Keratinocyte (primary cell): Measurements from ENCODE around the gene CRYGC. TPM values are rescaled to one million over a fixed set of nuclear protein-coding genes. Genes with fewer than 3 reads are reported as not detected.
"Not testable (repeated sequence)": the region's sequence is repeated elsewhere in the genome, so short reads cannot be mapped to it uniquely, and the experiment has no call there.

Experiments
- DNase-seq: peaks from one replicate; pipeline ENCODE4 v3.0.0-alpha.2; 2011; ENCODE audit warnings: low read depth, missing footprints, low spot score
- FAIRE-seq: peaks from 2 replicates; lab custom pipeline; 2011; peaks lifted over from hg19 to GRCh38; lab: Jason Lieb, UNC
- H2AFZ ChIP-seq: 2 replicates; pipeline ENCODE4 v1.6.0; 2012; ENCODE audit warnings: low read length, control low read depth, inconsistent platforms; ENCODE audit not compliant: control insufficient read depth
- H3K27ac ChIP-seq: 2 replicates; pipeline ENCODE4 v1.5.1; 2011; ENCODE audit warnings: low read length; ENCODE audit not compliant: control insufficient read depth, insufficient read depth
- H3K27me3 ChIP-seq: 3 replicates; pipeline ENCODE4 v1.6.0; 2011; ENCODE audit warnings: low read length; ENCODE audit not compliant: control insufficient read depth, insufficient read depth; ENCODE audit errors: extremely low read depth
- H3K36me3 ChIP-seq, 2 experiments: 2 replicates in 1 of 2; 3 replicates in 1 of 2; pipeline ENCODE4 v1.5.1; 2011; ENCODE audit warnings: low read length in 2 of 2, mild to moderate bottlenecking in 1 of 2; ENCODE audit not compliant: control insufficient read depth in 2 of 2, insufficient read depth in 2 of 2; ENCODE audit errors: extremely low read depth in 1 of 2
- H3K4me1 ChIP-seq: 3 replicates; pipeline ENCODE4 v1.5.1; 2011; ENCODE audit warnings: low read length; ENCODE audit not compliant: control insufficient read depth, insufficient read depth; ENCODE audit errors: extremely low read depth
- H3K4me2 ChIP-seq: 3 replicates; pipeline ENCODE4 v1.6.0; 2011; ENCODE audit warnings: low read depth, low read length; ENCODE audit not compliant: control insufficient read depth, insufficient read depth; ENCODE audit errors: extremely low read depth
- H3K4me3 ChIP-seq, 3 experiments: fragments of 200-600 bp in 1 of 3; sonication (generic) in 1 of 3; 2 replicates in 2 of 3; 3 replicates in 1 of 3; pipeline ENCODE4 v1.5.1; 2011 to 2016; ENCODE audit warnings: low read length in 3 of 3, mild to moderate bottlenecking in 3 of 3, control low read depth in 2 of 3, inconsistent platforms in 1 of 3, low read depth in 1 of 3, mixed read lengths in 1 of 3, mixed run types in 1 of 3, moderate library complexity in 1 of 3; ENCODE audit not compliant: control insufficient read depth in 2 of 3, insufficient read depth in 2 of 3; ENCODE audit errors: extremely low read depth in 1 of 3
- H3K79me2 ChIP-seq: 2 replicates; pipeline ENCODE4 v1.6.0; 2012; ENCODE audit warnings: low read length; ENCODE audit not compliant: control insufficient read depth, insufficient read depth
- H3K9ac ChIP-seq: 3 replicates; pipeline ENCODE4 v1.6.0; 2011; ENCODE audit warnings: low read length; ENCODE audit not compliant: control insufficient read depth, insufficient read depth; ENCODE audit errors: extremely low read depth
- H3K9me1 ChIP-seq: 3 replicates; pipeline ENCODE4 v1.6.0; 2011; ENCODE audit warnings: low read length; ENCODE audit not compliant: control insufficient read depth, insufficient read depth; ENCODE audit errors: extremely low read depth
- H3K9me3 ChIP-seq: 2 replicates; pipeline ENCODE4 v1.5.1; 2012; ENCODE audit warnings: low read depth, low read length; ENCODE audit not compliant: control insufficient read depth
- H4K20me1 ChIP-seq: 3 replicates; pipeline ENCODE4 v1.6.0; 2011; ENCODE audit warnings: low read length; ENCODE audit not compliant: control insufficient read depth, insufficient read depth; ENCODE audit errors: extremely low read depth
- EZH2 ChIP-seq: IDR thresholded peaks from one replicate; pipeline ENCODE4 v1.6.1; 2012; ENCODE audit warnings: inconsistent platforms, mild to moderate bottlenecking, low read length, moderate library complexity
- dilution Hi-C: fragments of 300-500 bp; cut with MboI; formaldehyde crosslinking; loops from one replicate; pipeline ENCODE4 v1.7.0; 2020; ENCODE audit warnings: low sequenced_read_pairs; ENCODE audit not compliant: extremely low pct_ligation_motif_present
- polyA plus RNA-seq, 5 experiments: library from polyadenylated mRNA; depleted of rRNA in 3 of 5; stranded (reverse) in 3 of 5; stranded (forward) in 1 of 5; unstranded in 1 of 5; fragments of >200 nt; gene quantifications; 1 replicate in 1 of 5; 2 replicates in 3 of 5; 3 replicates in 1 of 5; pipeline versions ENCODE4 v1.2.1 to v1.2.3, GENCODE V29; 2011 to 2012; ENCODE audit warnings: missing spikeins in 2 of 5, low read depth in 1 of 5, low replicate concordance in 1 of 5
- TF ChIP-seq, protein P1 (sequence below), 3 experiments: IDR thresholded peaks in 1 of 3; conservative IDR thresholded peaks in 1 of 3; optimal IDR thresholded peaks in 1 of 3; 2 replicates in 2 of 3; 3 replicates in 1 of 3; pipeline versions ENCODE3 to v1.5.1; 2011; ENCODE audit warnings: low read length in 3 of 3, mild to moderate bottlenecking in 3 of 3, moderate library complexity in 2 of 3, control low read depth in 1 of 3, inconsistent platforms in 1 of 3; ENCODE audit not compliant: insufficient read depth in 2 of 3; ENCODE audit errors: extremely low read depth in 1 of 3

The CRYGC gene
- polyA plus RNA-seq, 1 donor (not counting 4 experiments of a cell fraction or from before 2014, with no cell fraction given), result not detected

DNA sequence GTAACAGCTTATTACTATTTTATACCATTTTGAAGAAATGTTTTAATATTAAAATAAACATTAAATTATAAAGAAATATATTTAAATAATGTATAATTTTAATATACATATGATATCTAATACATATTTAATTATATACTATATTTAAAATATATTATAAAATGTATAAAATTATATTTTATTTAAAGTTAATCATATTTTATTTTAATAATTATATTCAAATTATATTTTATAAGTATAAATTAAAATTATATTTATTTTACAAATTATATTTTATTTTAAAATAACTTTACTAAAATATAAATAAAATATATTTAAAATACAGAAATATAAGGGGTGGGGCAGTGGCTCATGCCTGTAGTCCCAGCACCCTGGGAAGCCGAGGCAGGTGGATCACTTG, 7.4 kb downstream of the CRYGC start:
- H3K4me1 ChIP-seq, result no peaks in the 10 kb centered on the region
- H3K27ac ChIP-seq, result no peak overlapping the region
- no peaks in the 10 kb centered on the region for H3K9me1 ChIP-seq
- H3K36me3 ChIP-seq, result no peaks in the 10 kb centered on the region
- no peaks in the 10 kb centered on the region for H4K20me1 ChIP-seq
- no peak overlapping the region for H2AFZ ChIP-seq
- no peak overlapping the region for H3K4me3 ChIP-seq
- no peak for DNase-seq
- H3K79me2 ChIP-seq, result no peaks in the 10 kb centered on the region
- no peak for TF ChIP-seq EZH2
- TF ChIP-seq, protein P1, sequence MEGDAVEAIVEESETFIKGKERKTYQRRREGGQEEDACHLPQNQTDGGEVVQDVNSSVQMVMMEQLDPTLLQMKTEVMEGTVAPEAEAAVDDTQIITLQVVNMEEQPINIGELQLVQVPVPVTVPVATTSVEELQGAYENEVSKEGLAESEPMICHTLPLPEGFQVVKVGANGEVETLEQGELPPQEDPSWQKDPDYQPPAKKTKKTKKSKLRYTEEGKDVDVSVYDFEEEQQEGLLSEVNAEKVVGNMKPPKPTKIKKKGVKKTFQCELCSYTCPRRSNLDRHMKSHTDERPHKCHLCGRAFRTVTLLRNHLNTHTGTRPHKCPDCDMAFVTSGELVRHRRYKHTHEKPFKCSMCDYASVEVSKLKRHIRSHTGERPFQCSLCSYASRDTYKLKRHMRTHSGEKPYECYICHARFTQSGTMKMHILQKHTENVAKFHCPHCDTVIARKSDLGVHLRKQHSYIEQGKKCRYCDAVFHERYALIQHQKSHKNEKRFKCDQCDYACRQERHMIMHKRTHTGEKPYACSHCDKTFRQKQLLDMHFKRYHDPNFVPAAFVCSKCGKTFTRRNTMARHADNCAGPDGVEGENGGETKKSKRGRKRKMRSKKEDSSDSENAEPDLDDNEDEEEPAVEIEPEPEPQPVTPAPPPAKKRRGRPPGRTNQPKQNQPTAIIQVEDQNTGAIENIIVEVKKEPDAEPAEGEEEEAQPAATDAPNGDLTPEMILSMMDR (optimal IDR thresholded peaks at IDR 0.05 in 1 of 3, IDR thresholded peaks at IDR 0.05 in 1 of 3, conservative IDR thresholded peaks at IDR 0.05 in 1 of 3; ENCODE audit: extremely low read depth in 1 of 3, insufficient read depth in 2 of 3, low read length in 3 of 3), result no peak
- no peak for FAIRE-seq
- H3K9ac ChIP-seq, result no peak overlapping the region
- dilution Hi-C loops, result no loop called here
- no peaks in the 10 kb centered on the region for H3K9me3 ChIP-seq
- H3K27me3 ChIP-seq, result peaks cover 12% of the 10 kb centered on the region
- H3K4me2 ChIP-seq, result no peak overlapping the region

DNA sequence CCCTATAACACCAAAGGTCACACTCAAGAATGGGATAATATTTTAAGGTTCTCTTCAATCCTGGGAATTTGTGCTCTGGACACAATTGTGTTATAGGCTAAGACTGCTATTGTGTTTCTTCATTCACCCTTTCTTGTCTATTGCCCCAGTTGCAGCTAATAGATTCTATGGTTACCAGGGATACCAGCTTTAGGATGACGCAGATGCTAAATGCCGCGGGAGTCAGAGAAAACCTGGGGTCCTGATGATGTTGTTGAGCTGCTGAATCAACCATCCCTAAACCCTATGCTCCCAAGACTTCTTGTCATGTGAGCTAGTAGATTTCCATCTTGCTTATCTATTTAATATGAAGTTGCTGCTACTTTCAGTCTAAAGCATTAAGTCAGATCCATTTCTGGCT, 10.7 kb downstream of the CRYGC start:
- TF ChIP-seq EZH2, result no peak
- TF ChIP-seq, protein P1 (optimal IDR thresholded peaks at IDR 0.05 in 1 of 3, IDR thresholded peaks at IDR 0.05 in 1 of 3, conservative IDR thresholded peaks at IDR 0.05 in 1 of 3; ENCODE audit: extremely low read depth in 1 of 3, insufficient read depth in 2 of 3, low read length in 3 of 3), result no peak
- Histone ChIP-seq H3K27ac (no peak overlapping the region), H3K4me3 (no peak overlapping the region), H3K27me3 (peaks cover 4% of the 10 kb centered on the region), H4K20me1 (no peaks in the 10 kb centered on the region), H3K4me2 (no peak overlapping the region), H2AFZ (no peak overlapping the region), H3K79me2 (no peaks in the 10 kb centered on the region), H3K4me1 (no peaks in the 10 kb centered on the region), H3K9me1 (no peaks in the 10 kb centered on the region), H3K9ac (no peak overlapping the region), H3K9me3 (no peaks in the 10 kb centered on the region), H3K36me3 (no peaks in the 10 kb centered on the region)
- FAIRE-seq (no peak), DNase-seq (no peak)
- dilution Hi-C loops, result no loop called here

GRCh38 chr2:208117390-208117789, 12.2 kb downstream of the CRYGC start:
- H3K27me3 ChIP-seq, H3K9me3 ChIP-seq, H3K4me2 ChIP-seq, H3K9ac ChIP-seq, DNase-seq, H3K79me2 ChIP-seq, H4K20me1 ChIP-seq, H3K27ac ChIP-seq, H3K36me3 ChIP-seq, H2AFZ ChIP-seq, dilution Hi-C loops, H3K9me1 ChIP-seq, H3K4me3 ChIP-seq, H3K4me1 ChIP-seq, FAIRE-seq: not testable (repeated sequence)
